Activated T-helper 2 cell treated with anti-CD3 and anti-CD28 coated beads, Interferon-gamma antibody, Interleukin-2, Interleukin-4, amounts not matched to agents 10 μg/mL and 5 μg/mL and 100 μg/mL, durations not matched to agents 14 hours and 24 hours and 36 hours (primary cell): ENCODE results near the gene GALNT14. TPM values are rescaled to one million over a fixed set of nuclear protein-coding genes. Genes with fewer than 3 reads are reported as not detected.

Experiments
- DNase-seq: peaks from one replicate; pipeline ENCODE4 v3.0.0; 2021; ENCODE audit warnings: low spot score
- H3K27ac Mint-ChIP-seq: one replicate; pipeline ENCODE4 v1.8.0; 2021; ENCODE audit warnings: mixed read lengths
- H3K27me3 Mint-ChIP-seq: one replicate; pipeline ENCODE4 v1.8.0; 2021; ENCODE audit warnings: low read depth, mixed read lengths
- H3K36me3 Mint-ChIP-seq: one replicate; pipeline ENCODE4 v1.8.0; 2021; ENCODE audit warnings: low read depth, mixed read lengths
- H3K4me1 Mint-ChIP-seq: one replicate; pipeline ENCODE4 v1.8.0; 2021; ENCODE audit warnings: low read depth, mixed read lengths
- H3K4me3 Mint-ChIP-seq: one replicate; pipeline ENCODE4 v1.8.0; 2021; ENCODE audit warnings: low read depth, mild to moderate bottlenecking, moderate library complexity, mixed read lengths
- H3K9me3 Mint-ChIP-seq: one replicate; pipeline ENCODE4 v1.8.0; 2021; ENCODE audit warnings: mixed read lengths
- intact Hi-C: fragments of 100-400 bp; cut with micrococcal nuclease; formaldehyde crosslinking; loops from one replicate; pipeline ENCODE4 v1.15.1; 2023
- total RNA-seq: library from RNA; stranded (reverse); gene quantifications from 2 replicates; pipeline ENCODE4 v1.2.3, GENCODE V29; 2022

GALNT14 gene
- total RNA-seq, 1 donor from 2014 or later: 0.50 TPM

GRCh38 chr2:30888852-30889409 is 249.3 kb downstream of the GALNT14 start:
- Mint-ChIP-seq H3K27me3 (peaks cover 1% of the 10 kb centered on the region), H3K27ac (no peak overlapping the region)

GRCh38 chr2:30886080-30886479 is 252.2 kb downstream of the GALNT14 start:
- Mint-ChIP-seq H3K27ac (no peak overlapping the region), H3K9me3 (no peaks in the 10 kb centered on the region), H3K27me3 (peaks cover 2% of the 10 kb centered on the region), H3K4me3 (no peak overlapping the region), H3K36me3 (no peaks in the 10 kb centered on the region), H3K4me1 (no peaks in the 10 kb centered on the region)
- DNase-seq: no peak
- intact Hi-C loops: no loop called here

More at GRCh38 chr2:30888852-30889409, 249.3 kb downstream of the GALNT14 start:
- no peaks in the 10 kb centered on the region for H3K9me3 Mint-ChIP-seq
- H3K4me1 Mint-ChIP-seq: no peaks in the 10 kb centered on the region
- no peak overlapping the region for H3K4me3 Mint-ChIP-seq
- DNase-seq: no peak
- no peaks in the 10 kb centered on the region for H3K36me3 Mint-ChIP-seq
- intact Hi-C loops: no loop called here

- DNase-seq: no peak
- Mint-ChIP-seq H3K36me3 (no peaks in the 10 kb centered on the region), H3K9me3 (no peaks in the 10 kb centered on the region), H3K4me1 (no peaks in the 10 kb centered on the region), H3K27ac (no peak overlapping the region), H3K4me3 (no peak overlapping the region), H3K27me3 (peaks cover 2% of the 10 kb centered on the region)
- intact Hi-C loops: no loop called here
These were observed 254.4 kb downstream of the GALNT14 start for GRCh38 chr2:30883822-30884221.

- Mint-ChIP-seq H3K36me3 (no peaks in the 10 kb centered on the region), H3K4me1 (no peaks in the 10 kb centered on the region), H3K27me3 (peaks cover 2% of the 10 kb centered on the region), H3K9me3 (no peaks in the 10 kb centered on the region), H3K27ac (no peak overlapping the region), H3K4me3 (no peak overlapping the region)
- no peak for DNase-seq
- intact Hi-C loops: no loop called here
These were observed 255.1 kb downstream of the GALNT14 start for GRCh38 chr2:30883184-30883583.

GRCh38 chr2:30880516-30880915 is 257.7 kb downstream of the GALNT14 start:
- H3K27me3 Mint-ChIP-seq: peaks cover 4% of the 10 kb centered on the region
- no peaks in the 10 kb centered on the region for H3K36me3 Mint-ChIP-seq

GRCh38 chr2:30877833-30878232 is 260.4 kb downstream of the GALNT14 start:
- H3K27me3 Mint-ChIP-seq: peaks cover 4% of the 10 kb centered on the region
- H3K4me3 Mint-ChIP-seq: no peak overlapping the region
- H3K27ac Mint-ChIP-seq: no peak overlapping the region
- no peak for DNase-seq
- H3K9me3 Mint-ChIP-seq: no peaks in the 10 kb centered on the region
- H3K36me3 Mint-ChIP-seq: no peaks in the 10 kb centered on the region
- no peaks in the 10 kb centered on the region for H3K4me1 Mint-ChIP-seq
- intact Hi-C loops: no loop called here

More at GRCh38 chr2:30880516-30880915, 257.7 kb downstream of the GALNT14 start:
- Mint-ChIP-seq H3K4me1 (no peaks in the 10 kb centered on the region), H3K4me3 (no peak overlapping the region), H3K27ac (no peak overlapping the region), H3K9me3 (no peaks in the 10 kb centered on the region)
- no peak for DNase-seq
- intact Hi-C loops: no loop called here

GRCh38 chr2:30872797-30873196 is 265.4 kb downstream of the GALNT14 start:
- intact Hi-C loops: no loop called here
- DNase-seq: no peak
- no peak overlapping the region for H3K27ac Mint-ChIP-seq
- H3K9me3 Mint-ChIP-seq: no peaks in the 10 kb centered on the region
- H3K36me3 Mint-ChIP-seq: no peaks in the 10 kb centered on the region
- no peak overlapping the region for H3K4me3 Mint-ChIP-seq
- H3K4me1 Mint-ChIP-seq: no peaks in the 10 kb centered on the region
- H3K27me3 Mint-ChIP-seq: peaks cover 4% of the 10 kb centered on the region

GRCh38 chr2:30871980-30872789 is 266.1 kb downstream of the GALNT14 start:
- H3K4me3 Mint-ChIP-seq: no peak overlapping the region
- intact Hi-C loops: no loop called here
- no peak for DNase-seq
- H3K27ac Mint-ChIP-seq: no peak overlapping the region
- peaks cover under 1% of the 10 kb centered on the region for H3K4me1 Mint-ChIP-seq
- no peaks in the 10 kb centered on the region for H3K9me3 Mint-ChIP-seq
- H3K27me3 Mint-ChIP-seq: peaks cover 2% of the 10 kb centered on the region
- no peaks in the 10 kb centered on the region for H3K36me3 Mint-ChIP-seq

- no peaks in the 10 kb centered on the region for H3K9me3 Mint-ChIP-seq
These were observed 266.8 kb downstream of the GALNT14 start for GRCh38 chr2:30871440-30871839.

GRCh38 chr2:30869988-30870387 is 268.3 kb downstream of the GALNT14 start:
- Mint-ChIP-seq H3K4me1 (peaks cover 15% of the 10 kb centered on the region), H3K36me3 (no peaks in the 10 kb centered on the region), H3K9me3 (no peaks in the 10 kb centered on the region), H3K27me3 (peaks cover 2% of the 10 kb centered on the region), H3K27ac (no peak overlapping the region), H3K4me3 (no peak overlapping the region)
- DNase-seq: no peak
- intact Hi-C loops: loop anchor here (10.0 kb wide), 1 partner anchor 305 kb away; no protein-coding TSS in a partner anchor

More at GRCh38 chr2:30871440-30871839, 266.8 kb downstream of the GALNT14 start:
- Mint-ChIP-seq H3K27me3 (peaks cover 2% of the 10 kb centered on the region), H3K4me1 (peaks cover 6% of the 10 kb centered on the region), H3K27ac (no peak overlapping the region), H3K4me3 (no peak overlapping the region), H3K36me3 (no peaks in the 10 kb centered on the region)
- no peak for DNase-seq
- intact Hi-C loops: no loop called here

GRCh38 chr2:30867385-30867784 is 270.9 kb downstream of the GALNT14 start:
- intact Hi-C loops: loop anchor here (10.0 kb wide), 1 partner anchor 307 kb away; no protein-coding TSS in a partner anchor
- Mint-ChIP-seq H3K9me3 (no peaks in the 10 kb centered on the region), H3K36me3 (no peaks in the 10 kb centered on the region)

GRCh38 chr2:30866974-30867373 is 271.3 kb downstream of the GALNT14 start:
- H3K4me1 Mint-ChIP-seq: peaks cover 15% of the 10 kb centered on the region
- no peak for DNase-seq
- H3K9me3 Mint-ChIP-seq: no peaks in the 10 kb centered on the region
- H3K4me3 Mint-ChIP-seq: no peak overlapping the region
- intact Hi-C loops: loop anchor here (10.0 kb wide), 1 partner anchor 308 kb away; no protein-coding TSS in a partner anchor
- no peaks in the 10 kb centered on the region for H3K27me3 Mint-ChIP-seq
- no peak overlapping the region for H3K27ac Mint-ChIP-seq
- no peaks in the 10 kb centered on the region for H3K36me3 Mint-ChIP-seq

More at GRCh38 chr2:30867385-30867784, 270.9 kb downstream of the GALNT14 start:
- H3K27ac Mint-ChIP-seq: no peak overlapping the region
- no peak overlapping the region for H3K4me3 Mint-ChIP-seq
- peaks cover 15% of the 10 kb centered on the region for H3K4me1 Mint-ChIP-seq
- no peak for DNase-seq
- H3K27me3 Mint-ChIP-seq: peaks cover 2% of the 10 kb centered on the region
